ENCODE data around the gene TMEM132E. TPM values are rescaled to one million over a fixed set of nuclear protein-coding genes. Genes with fewer than 3 reads are reported as not detected.

Gene TMEM132E
- total RNA-seq, 1 donor, result not detected

GRCh38 chr17:34610506-34610905 is 31.1 kb downstream of the TMEM132E start:
- no peaks in the 10 kb centered on the region for H4K20me1 ChIP-seq (ENCODE audit: insufficient read depth, low read length)
- no peak overlapping the region for H3K4me3 ChIP-seq (ENCODE audit: insufficient read depth, low read length)
- H3K27me3 ChIP-seq (ENCODE audit: insufficient read depth, low read length), result no peaks in the 10 kb centered on the region
- no peaks in the 10 kb centered on the region for H3K36me3 ChIP-seq (ENCODE audit: insufficient read depth, low read length)
- DNase-seq (ENCODE audit: insufficient read length, low spot score, missing footprints), result no peak
- H3K79me2 ChIP-seq (ENCODE audit: insufficient read depth, low read length), result no peaks in the 10 kb centered on the region
- H3K4me1 ChIP-seq (ENCODE audit: insufficient read depth, low read length), result no peaks in the 10 kb centered on the region
- H3K4me2 ChIP-seq (ENCODE audit: insufficient read depth, low read length), result no peak overlapping the region
- no peak for TF ChIP-seq CTCF (IDR thresholded peaks at IDR 0.05; ENCODE audit: extremely low read depth, low read depth, low read length)
- H3K9me3 ChIP-seq (ENCODE audit: low read depth, low read length), result no peaks in the 10 kb centered on the region
- no peak overlapping the region for H2AFZ ChIP-seq (ENCODE audit: low read length)
- no peak overlapping the region for H3K27ac ChIP-seq (ENCODE audit: low read depth, low read length)

- no peak overlapping the region for H3K4me2 ChIP-seq (ENCODE audit: insufficient read depth, low read length)
- H3K79me2 ChIP-seq (ENCODE audit: insufficient read depth, low read length), result no peaks in the 10 kb centered on the region
- no peak overlapping the region for H3K27ac ChIP-seq (ENCODE audit: low read depth, low read length)
- H3K4me1 ChIP-seq (ENCODE audit: insufficient read depth, low read length), result no peaks in the 10 kb centered on the region
- no peaks in the 10 kb centered on the region for H3K27me3 ChIP-seq (ENCODE audit: insufficient read depth, low read length)
- no peak for TF ChIP-seq CTCF (IDR thresholded peaks at IDR 0.05; ENCODE audit: extremely low read depth, low read depth, low read length)
- H3K36me3 ChIP-seq (ENCODE audit: insufficient read depth, low read length), result no peaks in the 10 kb centered on the region
- no peaks in the 10 kb centered on the region for H4K20me1 ChIP-seq (ENCODE audit: insufficient read depth, low read length)
- no peaks in the 10 kb centered on the region for H3K9me3 ChIP-seq (ENCODE audit: low read depth, low read length)
- no peak overlapping the region for H2AFZ ChIP-seq (ENCODE audit: low read length)
- no peak for DNase-seq (ENCODE audit: insufficient read length, low spot score, missing footprints)
- no peak overlapping the region for H3K4me3 ChIP-seq (ENCODE audit: insufficient read depth, low read length)
Measured at GRCh38 chr17:34613064-34614019, 34.0 kb downstream of the TMEM132E start.

GRCh38 chr17:34614698-34615097 is 35.3 kb downstream of the TMEM132E start:
- Histone ChIP-seq H3K4me3 (ENCODE audit: insufficient read depth, low read length) (no peak overlapping the region), H3K27me3 (ENCODE audit: insufficient read depth, low read length) (no peaks in the 10 kb centered on the region), H3K9me3 (ENCODE audit: low read depth, low read length) (no peaks in the 10 kb centered on the region), H3K79me2 (ENCODE audit: insufficient read depth, low read length) (no peaks in the 10 kb centered on the region), H3K36me3 (ENCODE audit: insufficient read depth, low read length) (no peaks in the 10 kb centered on the region), H3K4me2 (ENCODE audit: insufficient read depth, low read length) (no peak overlapping the region), H2AFZ (ENCODE audit: low read length) (no peak overlapping the region), H4K20me1 (ENCODE audit: insufficient read depth, low read length) (no peaks in the 10 kb centered on the region), H3K27ac (ENCODE audit: low read depth, low read length) (no peak overlapping the region), H3K4me1 (ENCODE audit: insufficient read depth, low read length) (no peaks in the 10 kb centered on the region)
- DNase-seq (ENCODE audit: insufficient read length, low spot score, missing footprints), result peak; percentile 62
- TF ChIP-seq CTCF (IDR thresholded peaks at IDR 0.05; ENCODE audit: extremely low read depth, low read depth, low read length), result no peak

- Histone ChIP-seq H3K4me1 (ENCODE audit: insufficient read depth, low read length) (no peaks in the 10 kb centered on the region), H3K9me3 (ENCODE audit: low read depth, low read length) (no peaks in the 10 kb centered on the region), H3K27ac (ENCODE audit: low read depth, low read length) (no peak overlapping the region), H3K79me2 (ENCODE audit: insufficient read depth, low read length) (no peaks in the 10 kb centered on the region), H3K36me3 (ENCODE audit: insufficient read depth, low read length) (no peaks in the 10 kb centered on the region), H3K4me3 (ENCODE audit: insufficient read depth, low read length) (no peak overlapping the region), H2AFZ (ENCODE audit: low read length) (no peak overlapping the region), H3K27me3 (ENCODE audit: insufficient read depth, low read length) (no peaks in the 10 kb centered on the region), H3K4me2 (ENCODE audit: insufficient read depth, low read length) (no peak overlapping the region), H4K20me1 (ENCODE audit: insufficient read depth, low read length) (no peaks in the 10 kb centered on the region)
- no peak for DNase-seq (ENCODE audit: insufficient read length, low spot score, missing footprints)
- no peak for TF ChIP-seq CTCF (IDR thresholded peaks at IDR 0.05; ENCODE audit: extremely low read depth, low read depth, low read length)
Measured at GRCh38 chr17:34615326-34615725, 35.9 kb downstream of the TMEM132E start.
